GM13977 (cell line): Measurements from ENCODE around the gene FAM149A.

Experiments used
- DNase-seq: peaks from one replicate; pipeline ENCODE4 v3.0.0; 2012; ENCODE audit warnings: low spot score
- CTCF ChIP-seq: IDR thresholded peaks from 2 replicates; pipeline ENCODE4 v1.5.1; 2012; ENCODE audit warnings: mild to moderate bottlenecking, control low read depth; ENCODE audit not compliant: insufficient read depth; ENCODE audit errors: extremely low read depth, missing control alignments
- in situ Hi-C: fragments of 300-500 bp; cut with MboI; formaldehyde crosslinking; loops from one replicate; pipeline ENCODE4 v1.12.0; 2022; ENCODE audit warnings: low sequenced_read_pairs, low pct_unique_long_range_greater_than_20kb, mixed read lengths, inconsistent platforms; ENCODE audit not compliant: unreplicated experiment

FAM149A gene

GRCh38 chr4:186082221-186082620 is 22.3 kb upstream of the FAM149A start:
- in situ Hi-C loops: no loop called here
- TF ChIP-seq CTCF: no peak

GRCh38 chr4:186088523-186088922 is 16.0 kb upstream of the FAM149A start:
- TF ChIP-seq CTCF: no peak
- in situ Hi-C loops: no loop called here
- DNase-seq: no peak

More at GRCh38 chr4:186082221-186082620, 22.3 kb upstream of the FAM149A start:
- DNase-seq: no peak

GRCh38 chr4:186092296-186092695 is 12.2 kb upstream of the FAM149A start:
- DNase-seq: no peak
- no peak for TF ChIP-seq CTCF
- in situ Hi-C loops: no loop called here

GRCh38 chr4:186095406-186095805 is 9.1 kb upstream of the FAM149A start:
- in situ Hi-C loops: no loop called here
- DNase-seq: no peak
- TF ChIP-seq CTCF: no peak

DNA sequence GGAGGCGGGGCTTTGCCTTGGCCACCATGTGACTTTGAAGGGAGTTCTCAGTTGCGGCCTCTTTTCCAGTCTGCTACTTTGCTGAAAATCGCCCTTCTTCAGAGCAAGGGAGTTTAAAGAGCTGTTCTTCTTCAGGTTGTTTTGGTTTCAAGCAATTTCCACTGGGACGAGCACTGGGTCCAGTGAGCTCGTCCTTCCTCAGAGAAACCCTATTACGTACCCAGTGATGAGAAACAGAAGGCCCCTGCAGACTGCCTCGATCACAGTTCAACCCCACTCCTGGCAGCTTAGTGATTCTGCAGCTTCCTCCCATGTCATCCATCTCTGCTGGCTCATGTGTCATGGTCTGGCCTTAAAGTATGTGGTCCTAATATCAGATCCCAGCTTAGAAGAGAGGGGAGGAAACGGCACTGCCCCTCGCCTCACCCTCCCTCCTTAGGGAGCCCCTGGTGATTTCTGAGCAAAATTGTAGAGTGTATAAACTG is 7.8 kb upstream of the FAM149A start:
- in situ Hi-C loops: no loop called here
- DNase-seq: no peak
- TF ChIP-seq CTCF: no peak

GRCh38 chr4:186097386-186097785 is 7.1 kb upstream of the FAM149A start:
- in situ Hi-C loops: no loop called here
- TF ChIP-seq CTCF: no peak
- no peak for DNase-seq

DNA sequence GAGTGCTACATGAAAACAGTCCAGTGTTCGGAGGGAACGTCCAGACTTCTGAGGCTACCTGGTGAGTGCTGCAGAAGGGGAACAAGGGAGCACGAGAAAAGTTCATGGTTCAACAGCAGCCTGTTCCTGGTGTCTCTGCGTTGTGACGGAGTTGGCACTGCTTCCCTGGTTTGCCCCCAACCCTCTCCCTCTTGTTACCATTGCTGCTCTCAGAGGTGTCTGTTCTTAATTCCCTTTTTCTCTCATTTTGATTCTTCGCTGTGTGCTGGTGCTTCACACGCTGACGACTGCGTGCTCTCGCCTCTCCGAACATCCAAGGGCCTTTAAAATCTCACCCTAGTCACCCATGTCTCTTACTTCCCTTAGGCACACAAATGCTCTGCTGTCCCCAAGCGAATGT is 1.6 kb upstream of the FAM149A start:
- DNase-seq: no peak
- no peak for TF ChIP-seq CTCF
- in situ Hi-C loops: no loop called here
